ENCODE data around the gene HMOX1. TPM values are rescaled to one million over a fixed set of nuclear protein-coding genes. Genes with fewer than 3 reads are reported as not detected.

HMOX1 gene
- total and polyA plus RNA-seq, 2 of the 8 experiments (the other 6 are each of a cell fraction or from before 2014, with no cell fraction given) = 25.0 to 41.6 TPM

- H2BK5ac ChIP-seq (ENCODE audit: low read depth, low read length) = no peak overlapping the region
- H3K18ac ChIP-seq (ENCODE audit: extremely low read depth, low read length) = no peak overlapping the region
- H3K27ac ChIP-seq (ENCODE audit: low read depth, low read length) = no peak overlapping the region
- H3K36me3 ChIP-seq (ENCODE audit: control insufficient read depth in 2 of 4, insufficient read depth in 4 of 4, low read length in 3 of 4) = peaks cover 54 to 82% (median 75%) of the 10 kb centered on the region in 4 experiments
- H2AK5ac ChIP-seq (ENCODE audit: low read depth, low read length) = no peak overlapping the region
- no peak overlapping the region for H4K5ac ChIP-seq (ENCODE audit: insufficient read length, low read depth, low read length)
- H4K20me1 ChIP-seq (replicated peaks in 1 of 2; ENCODE audit: control insufficient read depth in 1 of 2, insufficient read depth in 2 of 2, low read length in 2 of 2) = peaks cover 20 to 23% of the 10 kb centered on the region in 2 experiments
- H3K4me3 ChIP-seq (ENCODE audit: extremely low read depth in 1 of 4, insufficient read depth in 2 of 4, low read depth in 3 of 4, low read length in 4 of 4) = no peak overlapping the region
- H3K9me3 ChIP-seq (ENCODE audit: insufficient read depth in 2 of 2, low read depth in 1 of 2, low read length in 1 of 2) = no peaks in the 10 kb centered on the region
- no peak overlapping the region for H3K9ac ChIP-seq (replicated peaks in 1 of 4; ENCODE audit: extremely low read depth in 1 of 4, low read depth in 3 of 4, low read length in 3 of 4)
- H2AFZ ChIP-seq (ENCODE audit: low read length) = no peak overlapping the region
- H3K79me2 ChIP-seq (ENCODE audit: control insufficient read depth in 1 of 2, insufficient read depth in 2 of 2, low read length in 2 of 2) = peaks cover 0 to 9% of the 10 kb centered on the region in 2 experiments; a peak in 1 of 4 replicates
- no peaks in the 10 kb centered on the region; the same call in 1 of the 2 replicates for H3K79me1 ChIP-seq (ENCODE audit: low read depth, low read length)
- H3K4ac ChIP-seq (replicated peaks; ENCODE audit: insufficient read length, low read depth, low read length) = no peak overlapping the region
- H3K4me1 ChIP-seq (replicated peaks in 1 of 4; ENCODE audit: control insufficient read depth in 3 of 4, insufficient read depth in 4 of 4, low read length in 3 of 4) = peaks cover 3 to 13% (median 7%) of the 10 kb centered on the region in 4 experiments; a peak in 6 of 7 replicates
- no peak overlapping the region for H2BK120ac ChIP-seq (replicated peaks; ENCODE audit: low read depth, low read length)
- H4K91ac ChIP-seq (replicated peaks; ENCODE audit: insufficient read length, low read length) = no peak overlapping the region
- DNase-seq (ENCODE audit: low read depth in 1 of 2, low spot score in 2 of 2) (no peak), FAIRE-seq (no peak)
- CTCF ChIA-PET (ENCODE audit: partially characterized antibody) = interaction anchor here (0.7 to 11.3 kb wide), 5 partner anchors 9 to 199 kb away, joined by 3 to 122 read pairs (median 3); no protein-coding TSS in a partner anchor
- no peak overlapping the region for H2BK12ac ChIP-seq (ENCODE audit: low read depth, low read length)
- no peak overlapping the region for H3K23ac ChIP-seq (ENCODE audit: insufficient read length)
- H4K8ac ChIP-seq (ENCODE audit: extremely low read depth, insufficient read depth, low read length) = 0 out of 2 replicates have a peak overlapping the region, but pooled peaks have one; percentile 9
- no peak overlapping the region for H3K14ac ChIP-seq (ENCODE audit: insufficient read length)
- H3K23me2 ChIP-seq (ENCODE audit: low read depth, low read length) = no peaks in the 10 kb centered on the region
- 94% methylated on average over 9 of the region's 9 CpGs; no CpG with 5 or more reads in 1 of the 2 experiments for WGBS, 2 experiments (ENCODE audit: extremely low coverage in 1 of 2, insufficient coverage in 1 of 2, insufficient read length in 1 of 2, insufficient replicate concordance in 2 of 2, low coverage in 1 of 2, low lambda C conversion rate in 2 of 2, missing lambda C conversion rate in 1 of 2)
- H3K4me2 ChIP-seq (ENCODE audit: insufficient read depth in 1 of 2, low read depth in 2 of 2, low read length in 2 of 2) = no peak overlapping the region
- POLR2A ChIA-PET (ENCODE audit: partially characterized antibody) = interaction anchor here (1.2 to 57.4 kb wide), 3 partner anchors 8 to 27 kb away, joined by 3 to 1995 read pairs (median 1995); partner anchors contain the start of genes HMOX1 and MCM5
- H2BK20ac ChIP-seq (ENCODE audit: low read length) = no peak overlapping the region
- H3K27me3 ChIP-seq (replicated peaks in 1 of 4; ENCODE audit: control insufficient read depth in 3 of 4, extremely low read depth in 1 of 4, insufficient read depth in 3 of 4, low read length in 3 of 4) = no peaks in the 10 kb centered on the region
- H2BK15ac ChIP-seq (ENCODE audit: low read length) = no peak overlapping the region
- H3K56ac ChIP-seq (replicated peaks; ENCODE audit: insufficient read length, low read depth, low read length) = no peak overlapping the region
- TF ChIP-seq SP2 (IDR thresholded peaks at IDR 0.05; ENCODE audit: low read length) = no peak
- no peak for TF ChIP-seq RAD21 (IDR thresholded peaks at IDR 0.05 in 1 of 2, conservative IDR thresholded peaks at IDR 0.05 in 1 of 2; ENCODE audit: low read depth in 2 of 2, low read length in 2 of 2)
- no peak for TF ChIP-seq CHD2 (IDR thresholded peaks at IDR 0.05; ENCODE audit: low read length)
Measured at GRCh38 chr22:35422936-35423335, 42.0 kb downstream of the HMOX1 start.
